HCT116 (cell line): ENCODE data around the gene ACTL7B. TPM values are rescaled to one million over a fixed set of nuclear protein-coding genes. Genes with fewer than 3 reads are reported as not detected.
A peak's percentile ranks its signal among the peaks of the same experiment; 100 is the strongest.

Source experiments
- ATAC-seq: fragments of 200-7000 bp; cut with Tn5 transposase; 2 replicates; pipeline ENCODE4 v1.9.1; 2020; ENCODE audit warnings: mild to moderate bottlenecking, moderate library complexity
- BruUV-seq: library from RNA; stranded (reverse); fragments of 400-500 nt; replicated peaks from 2 replicates; lab custom pipeline; 2021; lab: Mats Ljungman, UMichigan
- CTCF ChIA-PET: fragments of 300-600 bp; sonication (Branson Sonifier 250); formaldehyde crosslinking; loops from one replicate; lab custom pipeline; 2021; ENCODE audit warnings: antibody characterized with exemption; lab: Charles Lee
- POLR2A ChIA-PET: fragments of 300-600, 350-600 bp; sonication (Branson Sonifier 250); formaldehyde crosslinking; loops from one replicate; lab custom pipeline; 2021; ENCODE audit warnings: antibody characterized with exemption; lab: Charles Lee
- RAD21 ChIA-PET, 2 experiments: fragments of 300-600 bp; sonication (Branson Sonifier 250); formaldehyde crosslinking; loops; one replicate each; lab custom pipeline; 2023; ENCODE audit warnings: low total read pairs in 2 of 2; ENCODE audit not compliant: uncharacterized antibody in 2 of 2, unreplicated experiment in 2 of 2, low non-redundant PET in 1 of 2; lab: Charles Lee
- DNase-seq: peaks from one replicate; pipeline ENCODE4 v3.0.0-alpha.2; 2010; ENCODE audit warnings: low read depth, low spot score
- H2AFZ ChIP-seq: fragments of 200-600 bp; shearing (Covaris generic), sonication (generic); 2 replicates; pipeline ENCODE4 v1.6.1; 2017; ENCODE audit warnings: low read depth, mixed run types, mixed read lengths, antibody characterized with exemption, low read length; ENCODE audit not compliant: poor library complexity, severe bottlenecking
- H3K27ac ChIP-seq: 2 replicates; pipeline ENCODE4 v1.5.1; 2012; ENCODE audit warnings: low read depth, low read length
- H3K27me3 ChIP-seq: fragments of 200-600 bp; sonication (generic); 2 replicates; pipeline ENCODE4 v1.6.1; 2016; ENCODE audit warnings: mixed run types, low read length, mixed read lengths; ENCODE audit not compliant: insufficient read depth
- H3K36me3 ChIP-seq, 2 experiments: fragments of 200-500 bp in 1 of 2; fragments of 200-600 bp in 1 of 2; sonication (Bioruptor generic) in 1 of 2; sonication (generic) in 1 of 2; 2 replicates each; pipeline versions ENCODE4 v1.5.1 to v1.6.1; 2014 to 2016; ENCODE audit warnings: low read length in 2 of 2, inconsistent platforms in 1 of 2, mixed read lengths in 1 of 2, mixed run types in 1 of 2; ENCODE audit not compliant: insufficient read depth in 2 of 2, control insufficient read depth in 1 of 2
- H3K4me1 ChIP-seq, 2 experiments: fragments of 200-600 bp in 1 of 2; sonication (generic) in 1 of 2; 2 replicates each; pipeline versions ENCODE4 v1.5.1 to v1.6.1; 2012 to 2017; ENCODE audit warnings: low read length in 2 of 2, inconsistent platforms in 1 of 2, mild to moderate bottlenecking in 1 of 2, mixed read lengths in 1 of 2, mixed run types in 1 of 2, moderate library complexity in 1 of 2; ENCODE audit not compliant: insufficient read depth in 2 of 2, control insufficient read depth in 1 of 2
- H3K4me2 ChIP-seq: fragments of 200-600 bp; sonication (generic); 2 replicates; pipeline ENCODE4 v1.6.1; 2017; ENCODE audit warnings: mixed run types, low read length, mixed read lengths
- H3K4me3 ChIP-seq, 2 experiments: fragments of 200-600 bp in 1 of 2; sonication (generic) in 1 of 2; replicated peaks in 1 of 2; 2 replicates each; pipeline ENCODE4 v1.5.1; 2011 to 2016; ENCODE audit warnings: low read length in 2 of 2, control low read depth in 1 of 2, low read depth in 1 of 2, mild to moderate bottlenecking in 1 of 2, mixed read lengths in 1 of 2, mixed run types in 1 of 2
- H3K79me2 ChIP-seq: fragments of 200-600 bp; sonication (generic); 2 replicates; pipeline ENCODE4 v1.6.1; 2017; ENCODE audit warnings: mild to moderate bottlenecking, mixed run types, low read length, moderate library complexity, mixed read lengths; ENCODE audit not compliant: insufficient read depth
- H3K9ac ChIP-seq: fragments of 200-600 bp; sonication (generic); 2 replicates; pipeline ENCODE4 v1.6.1; 2016; ENCODE audit warnings: low read length, mixed read lengths
- H3K9me2 ChIP-seq: fragments of 200-600 bp; sonication (generic), shearing (Covaris generic); 2 replicates; pipeline ENCODE4 v1.6.1; 2017; ENCODE audit warnings: mixed run types, mild to moderate bottlenecking, moderate library complexity; ENCODE audit not compliant: insufficient read depth
- H3K9me3 ChIP-seq, 2 experiments: fragments of 200-500 bp in 1 of 2; fragments of 200-600 bp in 1 of 2; sonication (Bioruptor generic) in 1 of 2; sonication (generic) in 1 of 2; 2 replicates each; pipeline ENCODE4 v1.6.1; 2014 to 2017; ENCODE audit warnings: low read length in 2 of 2, mixed read lengths in 2 of 2, inconsistent platforms in 1 of 2, low read depth in 1 of 2, mild to moderate bottlenecking in 1 of 2, mixed run types in 1 of 2, moderate library complexity in 1 of 2; ENCODE audit not compliant: control insufficient read depth in 1 of 2, insufficient read depth in 1 of 2
- H4K20me1 ChIP-seq: fragments of 200-600 bp; sonication (generic), shearing (Covaris generic); 2 replicates; pipeline ENCODE4 v1.6.1; 2017; ENCODE audit warnings: mixed run types, mild to moderate bottlenecking, moderate library complexity; ENCODE audit not compliant: insufficient read depth
- CBX3 ChIP-seq: IDR thresholded peaks from 2 replicates; pipeline ENCODE4 v1.6.1; 2012; ENCODE audit warnings: low read depth
- EGR1 ChIP-seq: IDR thresholded peaks from 2 replicates; pipeline ENCODE4 v1.6.1; 2012; ENCODE audit warnings: low read depth
- EZH2 ChIP-seq: fragments of 200-600 bp; sonication (generic); IDR thresholded peaks from 2 replicates; pipeline ENCODE4 v1.6.1; 2017; ENCODE audit warnings: antibody characterized with exemption, mixed run types
- JUND ChIP-seq: IDR thresholded peaks from 2 replicates; pipeline ENCODE4 v1.6.1; 2012
- POLR2A ChIP-seq: IDR thresholded peaks from 2 replicates; pipeline ENCODE4 v1.7.0; 2011; ENCODE audit warnings: borderline replicate concordance; ENCODE audit not compliant: insufficient read depth, insufficient read length; ENCODE audit errors: extremely low read depth
- POLR2AphosphoS5 ChIP-seq: IDR thresholded peaks from 2 replicates; pipeline ENCODE4 v1.6.1; 2011; ENCODE audit warnings: mild to moderate bottlenecking, low read depth, low read length, moderate library complexity
- SP1 ChIP-seq: IDR thresholded peaks from 2 replicates; pipeline ENCODE4 v1.6.1; 2012; ENCODE audit warnings: low read depth
- YY1 ChIP-seq: IDR thresholded peaks from 2 replicates; pipeline ENCODE4 v1.6.1; 2011; ENCODE audit warnings: low read length, low read depth, moderate library complexity, mild to moderate bottlenecking; ENCODE audit not compliant: insufficient replicate concordance; ENCODE audit errors: extremely low read depth
- ZFX ChIP-seq: fragments of 450-650 bp; IDR thresholded peaks from 2 replicates; pipeline ENCODE4 v1.6.1; 2017
- ZNF274 ChIP-seq: fragments of 200-500 bp; sonication (Bioruptor generic); IDR thresholded peaks from 2 replicates; pipeline ENCODE4 v1.6.1; 2014; ENCODE audit warnings: mild to moderate bottlenecking, low read depth, low read length, inconsistent platforms
- intact Hi-C: fragments of 100-400 bp; cut with micrococcal nuclease; formaldehyde crosslinking; loops from 2 replicates; pipeline ENCODE4 v1.10.0; 2022
- total RNA-seq: library from RNA; stranded (reverse); gene quantifications from one replicate; pipeline ENCODE4 v1.2.1, GENCODE V29; 2021; ENCODE audit not compliant: unreplicated experiment
- TF ChIP-seq, protein P1 (sequence below), 3 experiments: fragments of 200-600 bp in 1 of 3; sonication (generic) in 1 of 3; IDR thresholded peaks in 2 of 3; conservative IDR thresholded peaks in 1 of 3; 2 replicates each; pipeline ENCODE4 v1.5.1; 2012 to 2017; ENCODE audit warnings: low read depth in 2 of 3, low read length in 2 of 3, antibody characterized with exemption in 1 of 3, borderline replicate concordance in 1 of 3, control low read depth in 1 of 3, mild to moderate bottlenecking in 1 of 3, mixed read lengths in 1 of 3, mixed run types in 1 of 3, moderate library complexity in 1 of 3; ENCODE audit not compliant: insufficient read depth in 1 of 3
- TF ChIP-seq, protein P2 (sequence below): IDR thresholded peaks from 2 replicates; pipeline ENCODE4 v1.6.1; 2012; ENCODE audit warnings: low read depth
- TF ChIP-seq, protein P3 (sequence below): IDR thresholded peaks from 2 replicates; pipeline ENCODE4 v1.6.1; 2012

ACTL7B gene
- total RNA-seq, 1 experiment from 2014 or later = not detected

DNA sequence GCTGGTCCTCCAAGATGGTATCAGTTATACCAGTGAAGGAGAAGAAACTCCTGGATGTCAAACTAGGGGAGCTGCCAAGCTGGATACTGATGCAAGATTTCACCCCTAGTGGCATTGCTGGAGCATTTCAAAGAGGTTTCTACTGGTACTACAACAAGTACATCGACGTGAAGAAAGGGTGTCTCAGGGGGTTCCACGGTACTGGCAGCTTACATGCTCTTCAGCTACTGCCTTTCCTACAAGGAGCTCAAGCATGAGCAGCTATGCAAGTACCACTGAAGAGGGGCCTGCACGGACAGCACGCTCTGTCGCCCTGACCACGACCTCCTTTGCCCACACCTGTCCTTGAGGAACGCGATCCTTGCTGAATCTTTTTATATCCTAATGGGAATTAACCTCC is 19.5 kb downstream of the ACTL7B start:
- Histone ChIP-seq H2AFZ (no peak overlapping the region), H3K9ac (no peak overlapping the region), H3K4me2 (no peak overlapping the region), H3K4me3 (no peak overlapping the region), H3K27me3 (no peaks in the 10 kb centered on the region), H3K79me2 (no peaks in the 10 kb centered on the region), H3K27ac (no peak overlapping the region), H3K9me2 (no peaks in the 10 kb centered on the region), H3K36me3 (no peaks in the 10 kb centered on the region), H3K9me3 (no peaks in the 10 kb centered on the region), H4K20me1 (no peaks in the 10 kb centered on the region), H3K4me1 (peaks cover 0 to 15% of the 10 kb centered on the region in 2 experiments; a peak in 1 of 4 replicates)
- CTCF ChIA-PET = interaction anchor here (1.0 to 1.3 kb wide), 2 partner anchors 8 to 480 kb away, joined by 3 read pairs; no protein-coding TSS in a partner anchor
- TF ChIP-seq JUND (no peak), ZFX (no peak)
- TF ChIP-seq, protein P1, sequence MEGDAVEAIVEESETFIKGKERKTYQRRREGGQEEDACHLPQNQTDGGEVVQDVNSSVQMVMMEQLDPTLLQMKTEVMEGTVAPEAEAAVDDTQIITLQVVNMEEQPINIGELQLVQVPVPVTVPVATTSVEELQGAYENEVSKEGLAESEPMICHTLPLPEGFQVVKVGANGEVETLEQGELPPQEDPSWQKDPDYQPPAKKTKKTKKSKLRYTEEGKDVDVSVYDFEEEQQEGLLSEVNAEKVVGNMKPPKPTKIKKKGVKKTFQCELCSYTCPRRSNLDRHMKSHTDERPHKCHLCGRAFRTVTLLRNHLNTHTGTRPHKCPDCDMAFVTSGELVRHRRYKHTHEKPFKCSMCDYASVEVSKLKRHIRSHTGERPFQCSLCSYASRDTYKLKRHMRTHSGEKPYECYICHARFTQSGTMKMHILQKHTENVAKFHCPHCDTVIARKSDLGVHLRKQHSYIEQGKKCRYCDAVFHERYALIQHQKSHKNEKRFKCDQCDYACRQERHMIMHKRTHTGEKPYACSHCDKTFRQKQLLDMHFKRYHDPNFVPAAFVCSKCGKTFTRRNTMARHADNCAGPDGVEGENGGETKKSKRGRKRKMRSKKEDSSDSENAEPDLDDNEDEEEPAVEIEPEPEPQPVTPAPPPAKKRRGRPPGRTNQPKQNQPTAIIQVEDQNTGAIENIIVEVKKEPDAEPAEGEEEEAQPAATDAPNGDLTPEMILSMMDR (IDR thresholded peaks at IDR 0.05 in 2 of 3, conservative IDR thresholded peaks at IDR 0.05 in 1 of 3; ENCODE audit: borderline replicate concordance in 1 of 3, insufficient read depth in 1 of 3, low read depth in 2 of 3, low read length in 2 of 3) = 0 out of 6 replicates have a peak, but pooled peaks of 1 of the 3 experiments have one; percentile 7
- DNase-seq (no peak), ATAC-seq (peak; percentile 49; the same call in 1 of the 2 replicates)
- intact Hi-C loops = no loop called here
- no TSS peak for BruUV-seq
- RAD21 ChIA-PET = no interaction called here
- POLR2A ChIA-PET = interaction anchor here (0.6 kb wide), 1 partner anchor 114 kb away, joined by 3 read pairs; no protein-coding TSS in a partner anchor

DNA sequence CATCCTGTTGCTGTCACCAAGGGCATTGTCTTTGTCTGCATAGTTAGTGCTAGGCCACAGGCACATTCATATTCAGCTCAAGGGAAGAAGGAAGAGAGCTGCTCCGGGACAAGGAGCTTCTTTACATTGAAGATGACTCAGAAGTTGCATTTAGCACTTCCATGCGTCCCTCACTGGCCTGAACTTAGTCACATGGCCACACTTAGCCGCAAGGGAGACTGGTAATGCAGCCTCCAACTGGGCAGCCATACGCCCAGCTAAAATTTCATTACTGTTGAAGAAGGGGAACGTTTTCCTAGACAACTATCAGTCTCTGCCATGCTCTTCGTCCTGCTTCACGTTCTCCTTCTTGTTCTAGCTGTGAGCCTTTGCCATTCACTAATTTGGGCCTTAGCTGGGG is 20.0 kb downstream of the ACTL7B start:
- no TSS peak for BruUV-seq
- Histone ChIP-seq H3K9me3 (no peaks in the 10 kb centered on the region), H3K4me2 (no peak overlapping the region), H3K9me2 (no peaks in the 10 kb centered on the region)
- no peak for DNase-seq
- intact Hi-C loops = no loop called here
- POLR2A ChIA-PET = no interaction called here
- RAD21 ChIA-PET = no interaction called here
- TF ChIP-seq EZH2 (no peak), SP1 (no peak), EGR1 (no peak), POLR2A (no peak), CBX3 (no peak), POLR2AphosphoS5 (no peak), YY1 (no peak), ZNF274 (no peak)
- TF ChIP-seq, protein P2, sequence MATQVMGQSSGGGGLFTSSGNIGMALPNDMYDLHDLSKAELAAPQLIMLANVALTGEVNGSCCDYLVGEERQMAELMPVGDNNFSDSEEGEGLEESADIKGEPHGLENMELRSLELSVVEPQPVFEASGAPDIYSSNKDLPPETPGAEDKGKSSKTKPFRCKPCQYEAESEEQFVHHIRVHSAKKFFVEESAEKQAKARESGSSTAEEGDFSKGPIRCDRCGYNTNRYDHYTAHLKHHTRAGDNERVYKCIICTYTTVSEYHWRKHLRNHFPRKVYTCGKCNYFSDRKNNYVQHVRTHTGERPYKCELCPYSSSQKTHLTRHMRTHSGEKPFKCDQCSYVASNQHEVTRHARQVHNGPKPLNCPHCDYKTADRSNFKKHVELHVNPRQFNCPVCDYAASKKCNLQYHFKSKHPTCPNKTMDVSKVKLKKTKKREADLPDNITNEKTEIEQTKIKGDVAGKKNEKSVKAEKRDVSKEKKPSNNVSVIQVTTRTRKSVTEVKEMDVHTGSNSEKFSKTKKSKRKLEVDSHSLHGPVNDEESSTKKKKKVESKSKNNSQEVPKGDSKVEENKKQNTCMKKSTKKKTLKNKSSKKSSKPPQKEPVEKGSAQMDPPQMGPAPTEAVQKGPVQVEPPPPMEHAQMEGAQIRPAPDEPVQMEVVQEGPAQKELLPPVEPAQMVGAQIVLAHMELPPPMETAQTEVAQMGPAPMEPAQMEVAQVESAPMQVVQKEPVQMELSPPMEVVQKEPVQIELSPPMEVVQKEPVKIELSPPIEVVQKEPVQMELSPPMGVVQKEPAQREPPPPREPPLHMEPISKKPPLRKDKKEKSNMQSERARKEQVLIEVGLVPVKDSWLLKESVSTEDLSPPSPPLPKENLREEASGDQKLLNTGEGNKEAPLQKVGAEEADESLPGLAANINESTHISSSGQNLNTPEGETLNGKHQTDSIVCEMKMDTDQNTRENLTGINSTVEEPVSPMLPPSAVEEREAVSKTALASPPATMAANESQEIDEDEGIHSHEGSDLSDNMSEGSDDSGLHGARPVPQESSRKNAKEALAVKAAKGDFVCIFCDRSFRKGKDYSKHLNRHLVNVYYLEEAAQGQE = no peak
- TF ChIP-seq, protein P3, sequence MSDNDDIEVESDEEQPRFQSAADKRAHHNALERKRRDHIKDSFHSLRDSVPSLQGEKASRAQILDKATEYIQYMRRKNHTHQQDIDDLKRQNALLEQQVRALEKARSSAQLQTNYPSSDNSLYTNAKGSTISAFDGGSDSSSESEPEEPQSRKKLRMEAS = no peak
- TF ChIP-seq, all 23 proteins: peak for 0
- no peaks in the 10 kb centered on the region for H3K79me2 ChIP-seq
- CTCF ChIA-PET = interaction anchor here (1.0 to 1.3 kb wide), 2 partner anchors 8 to 481 kb away, joined by 3 read pairs; no protein-coding TSS in a partner anchor
- H4K20me1 ChIP-seq = no peaks in the 10 kb centered on the region
- no peak overlapping the region for H3K4me3 ChIP-seq
- no peak for ATAC-seq
- H3K27me3 ChIP-seq = no peaks in the 10 kb centered on the region
- H3K27ac ChIP-seq = no peak overlapping the region
- H3K36me3 ChIP-seq = no peaks in the 10 kb centered on the region
- H2AFZ ChIP-seq = no peak overlapping the region
- H3K9ac ChIP-seq = no peak overlapping the region
- peaks cover 0 to 15% of the 10 kb centered on the region in 2 experiments; a peak in 1 of 4 replicates for H3K4me1 ChIP-seq
